ENCODE results near the gene NMS. TPM values are rescaled to one million over a fixed set of nuclear protein-coding genes. Genes with fewer than 3 reads are reported as not detected.

The NMS gene
- total RNA-seq, 2 donors from 2014 or later: not detected

GRCh38 chr2:100426384-100426720 lies 43.9 kb upstream of the NMS start:
- H3K9ac ChIP-seq (ENCODE audit: extremely low read depth, low read length, poor library complexity, severe bottlenecking): no peak overlapping the region
- Mint-ChIP-seq H3K9me3 (peaks cover 16% of the 10 kb centered on the region), H3K4me3 (no peak overlapping the region), H3K27ac (no peak overlapping the region), H3K4me1 (no peaks in the 10 kb centered on the region), H3K27me3 (ENCODE audit: insufficient read depth) (no peaks in the 10 kb centered on the region), H3K36me3 (ENCODE audit: low read depth) (no peaks in the 10 kb centered on the region)
- 86 to 93% methylated on average over 9 to 18 of the region's 18 CpGs for WGBS, 2 experiments (ENCODE audit: insufficient coverage in 1 of 2, insufficient read length in 1 of 2)
- H3K4me3 ChIP-seq (ENCODE audit: low read length): no peak overlapping the region
- no peaks in the 10 kb centered on the region for H3K27me3 ChIP-seq (ENCODE audit: control insufficient read depth, insufficient read depth, low read length, poor library complexity, severe bottlenecking)
- no peak for DNase-seq
- no peak for TF ChIP-seq CTCF (conservative IDR thresholded peaks at IDR 0.05)
- no peaks in the 10 kb centered on the region for H3K36me3 ChIP-seq (ENCODE audit: control insufficient read depth, insufficient read depth, low read length)
- peaks cover 5% of the 10 kb centered on the region for H3K9me3 ChIP-seq (ENCODE audit: control insufficient read depth, low read length)
- H3K27ac ChIP-seq (ENCODE audit: low read depth, low read length): no peak overlapping the region
- H3K4me1 ChIP-seq (ENCODE audit: control insufficient read depth, insufficient read depth, low read length): no peaks in the 10 kb centered on the region

GRCh38 chr2:100427111-100427510 lies 43.2 kb upstream of the NMS start:
- no peak overlapping the region for H3K9ac ChIP-seq (ENCODE audit: extremely low read depth, low read length, poor library complexity, severe bottlenecking)
- H3K27ac ChIP-seq (ENCODE audit: low read depth, low read length): no peak overlapping the region
- Mint-ChIP-seq H3K27me3 (ENCODE audit: insufficient read depth) (no peaks in the 10 kb centered on the region), H3K27ac (no peak overlapping the region), H3K4me3 (no peak overlapping the region), H3K4me1 (no peaks in the 10 kb centered on the region), H3K36me3 (ENCODE audit: low read depth) (no peaks in the 10 kb centered on the region), H3K9me3 (peaks cover 19% of the 10 kb centered on the region)
- TF ChIP-seq CTCF (conservative IDR thresholded peaks at IDR 0.05): no peak
- H3K27me3 ChIP-seq (ENCODE audit: control insufficient read depth, insufficient read depth, low read length, poor library complexity, severe bottlenecking): no peaks in the 10 kb centered on the region
- H3K36me3 ChIP-seq (ENCODE audit: control insufficient read depth, insufficient read depth, low read length): no peaks in the 10 kb centered on the region
- WGBS, 2 experiments (ENCODE audit: insufficient coverage in 1 of 2, insufficient read length in 1 of 2): 92 to 97% methylated on average over 11 to 12 of the region's 12 CpGs
- peaks cover 5% of the 10 kb centered on the region for H3K9me3 ChIP-seq (ENCODE audit: control insufficient read depth, low read length)
- no peaks in the 10 kb centered on the region for H3K4me1 ChIP-seq (ENCODE audit: control insufficient read depth, insufficient read depth, low read length)
- no peak for DNase-seq
- H3K4me3 ChIP-seq (ENCODE audit: low read length): no peak overlapping the region

GRCh38 chr2:100427627-100428258 lies 42.5 kb upstream of the NMS start:
- Mint-ChIP-seq H3K9me3 (peaks cover 19% of the 10 kb centered on the region), H3K4me1 (no peaks in the 10 kb centered on the region), H3K36me3 (ENCODE audit: low read depth) (no peaks in the 10 kb centered on the region), H3K27me3 (ENCODE audit: insufficient read depth) (no peaks in the 10 kb centered on the region), H3K27ac (no peak overlapping the region), H3K4me3 (no peak overlapping the region)
- TF ChIP-seq CTCF (conservative IDR thresholded peaks at IDR 0.05): peak; percentile 74
- Histone ChIP-seq H3K36me3 (ENCODE audit: control insufficient read depth, insufficient read depth, low read length) (no peaks in the 10 kb centered on the region), H3K27ac (ENCODE audit: low read depth, low read length) (no peak overlapping the region), H3K9me3 (ENCODE audit: control insufficient read depth, low read length) (peaks cover 5% of the 10 kb centered on the region), H3K27me3 (ENCODE audit: control insufficient read depth, insufficient read depth, low read length, poor library complexity, severe bottlenecking) (no peaks in the 10 kb centered on the region), H3K4me3 (ENCODE audit: low read length) (no peak overlapping the region), H3K4me1 (ENCODE audit: control insufficient read depth, insufficient read depth, low read length) (no peaks in the 10 kb centered on the region), H3K9ac (ENCODE audit: extremely low read depth, low read length, poor library complexity, severe bottlenecking) (no peak overlapping the region)
- peak; percentile 84 for DNase-seq
- WGBS, 2 experiments (ENCODE audit: insufficient coverage in 1 of 2, insufficient read length in 1 of 2): 65% methylated on average over 11 of the region's 11 CpGs; no CpG with 5 or more reads in 1 of the 2 experiments
